Activated CD4-positive, alpha-beta memory T cell treated with anti-CD3 and anti-CD28 coated beads for 36 hours (primary cell): Measurements from ENCODE around the gene CIAPIN1. TPM values are rescaled to one million over a fixed set of nuclear protein-coding genes. Genes with fewer than 3 reads are reported as not detected.

Experiments used
- CTCF ChIA-PET: fragments of 350-600 bp; sonication (Branson Sonifier 250); formaldehyde crosslinking; loops from one replicate; lab custom pipeline; 2021; ENCODE audit warnings: antibody characterized with exemption, inconsistent platforms; lab: Charles Lee
- POLR2A ChIA-PET: fragments of 350-600 bp; sonication (Branson Sonifier 250); formaldehyde crosslinking; loops from one replicate; lab custom pipeline; 2021; ENCODE audit warnings: antibody characterized with exemption; lab: Charles Lee
- DNase-seq: peaks from one replicate; pipeline ENCODE4 v3.0.0-alpha.2; 2020
- H3K27ac Mint-ChIP-seq: one replicate; pipeline ENCODE4 v1.8.0; 2021; ENCODE audit warnings: mixed read lengths
- H3K27me3 Mint-ChIP-seq: one replicate; pipeline ENCODE4 v1.8.0; 2021; ENCODE audit warnings: mixed read lengths
- H3K36me3 Mint-ChIP-seq: one replicate; pipeline ENCODE4 v1.8.0; 2021; ENCODE audit warnings: mixed read lengths
- H3K4me1 Mint-ChIP-seq: one replicate; pipeline ENCODE4 v1.8.0; 2021; ENCODE audit warnings: low read depth, mixed read lengths
- H3K4me3 Mint-ChIP-seq: one replicate; pipeline ENCODE4 v1.8.0; 2021; ENCODE audit warnings: mild to moderate bottlenecking, mixed read lengths
- H3K9me3 Mint-ChIP-seq: one replicate; pipeline ENCODE4 v1.8.0; 2021; ENCODE audit warnings: mixed read lengths
- intact Hi-C: fragments of 100-400 bp; cut with micrococcal nuclease; formaldehyde crosslinking; loops from one replicate; pipeline ENCODE4 v1.15.1; 2023
- total RNA-seq, 2 experiments: library from RNA; stranded (reverse); gene quantifications; one replicate each; pipeline ENCODE4 v1.2.3, GENCODE V29; 2021

The CIAPIN1 gene
- total RNA-seq, 2 experiments from 2014 or later: 34.8 to 38.5 TPM

- no peaks in the 10 kb centered on the region for H3K27me3 Mint-ChIP-seq
- H3K36me3 Mint-ChIP-seq: peaks cover 14% of the 10 kb centered on the region
- H3K9me3 Mint-ChIP-seq: no peaks in the 10 kb centered on the region
- ChIA-PET POLR2A (interaction anchor here (1.3 kb wide), 1 partner anchor 10 kb away, joined by 4 read pairs; no protein-coding TSS in a partner anchor), CTCF (interaction anchor here (0.7 to 4.9 kb wide), 11 partner anchors 9 to 101 kb away, joined by 3 to 39 read pairs (median 5); partner anchors contain the start of genes CIAPIN1, COQ9 and POLR2C)
- no peak for DNase-seq
- intact Hi-C loops: loop anchor here (1.0 to 5.0 kb wide), 2 partner anchors 44 to 62 kb away; partner anchors contain the start of gene CCDC102A
- H3K27ac Mint-ChIP-seq: peak overlapping the region; percentile 66
- peaks cover 14% of the 10 kb centered on the region for H3K4me1 Mint-ChIP-seq
- no peak overlapping the region for H3K4me3 Mint-ChIP-seq
These were observed 27.8 kb upstream of the CIAPIN1 start for GRCh38 chr16:57474671-57475661.

GRCh38 chr16:57473906-57474305 lies 26.7 kb upstream of the CIAPIN1 start:
- ChIA-PET POLR2A (interaction anchor here (1.3 kb wide), 1 partner anchor 9 kb away, joined by 4 read pairs; no protein-coding TSS in a partner anchor), CTCF (interaction anchor here (4.7 to 4.9 kb wide), 2 partner anchors 12 to 46 kb away, joined by 26 to 39 read pairs; partner anchors contain the start of gene POLR2C)
- no peaks in the 10 kb centered on the region for H3K9me3 Mint-ChIP-seq
- peaks cover 14% of the 10 kb centered on the region for H3K4me1 Mint-ChIP-seq
- intact Hi-C loops: no loop called here
- H3K36me3 Mint-ChIP-seq: peaks cover 16% of the 10 kb centered on the region
- no peak for DNase-seq
- no peak overlapping the region for H3K4me3 Mint-ChIP-seq
- H3K27ac Mint-ChIP-seq: no peak overlapping the region
- no peaks in the 10 kb centered on the region for H3K27me3 Mint-ChIP-seq

- Mint-ChIP-seq H3K4me3 (no peak overlapping the region), H3K27ac (no peak overlapping the region), H3K27me3 (no peaks in the 10 kb centered on the region), H3K9me3 (no peaks in the 10 kb centered on the region), H3K4me1 (peaks cover 16% of the 10 kb centered on the region), H3K36me3 (peaks cover 22% of the 10 kb centered on the region)
- no peak for DNase-seq
- ChIA-PET CTCF (interaction anchor here (4.7 to 4.9 kb wide), 2 partner anchors 11 to 46 kb away, joined by 26 to 39 read pairs; partner anchors contain the start of gene POLR2C), POLR2A (no interaction called here)
- intact Hi-C loops: no loop called here
These were observed 26.1 kb upstream of the CIAPIN1 start for GRCh38 chr16:57473176-57473840.

GRCh38 chr16:57472665-57473060 lies 25.5 kb upstream of the CIAPIN1 start:
- POLR2A ChIA-PET: no interaction called here
- intact Hi-C loops: no loop called here

GRCh38 chr16:57471852-57472664 lies 24.9 kb upstream of the CIAPIN1 start:
- CTCF ChIA-PET: interaction anchor here (0.9 to 4.7 kb wide), 3 partner anchors 10 to 48 kb away, joined by 3 to 26 read pairs (median 8); partner anchors contain the start of gene POLR2C

More at GRCh38 chr16:57472665-57473060, 25.5 kb upstream of the CIAPIN1 start:
- H3K9me3 Mint-ChIP-seq: no peaks in the 10 kb centered on the region
- no peak for DNase-seq
- no peak overlapping the region for H3K4me3 Mint-ChIP-seq
- H3K27me3 Mint-ChIP-seq: no peaks in the 10 kb centered on the region
- CTCF ChIA-PET: interaction anchor here (4.7 to 4.9 kb wide), 2 partner anchors 11 to 47 kb away, joined by 26 to 39 read pairs; partner anchors contain the start of gene POLR2C
- no peak overlapping the region for H3K27ac Mint-ChIP-seq
- peaks cover 23% of the 10 kb centered on the region for H3K36me3 Mint-ChIP-seq
- peaks cover 17% of the 10 kb centered on the region for H3K4me1 Mint-ChIP-seq

GRCh38 chr16:57471209-57471608 lies 24.0 kb upstream of the CIAPIN1 start:
- peaks cover 16% of the 10 kb centered on the region for H3K4me1 Mint-ChIP-seq

More at GRCh38 chr16:57471852-57472664, 24.9 kb upstream of the CIAPIN1 start:
- Mint-ChIP-seq H3K4me3 (no peak overlapping the region), H3K36me3 (peaks cover 23% of the 10 kb centered on the region), H3K27me3 (no peaks in the 10 kb centered on the region), H3K27ac (peak overlapping the region; percentile 56), H3K9me3 (no peaks in the 10 kb centered on the region), H3K4me1 (peaks cover 17% of the 10 kb centered on the region)
- intact Hi-C loops: no loop called here
- DNase-seq: no peak
- POLR2A ChIA-PET: no interaction called here

GRCh38 chr16:57470711-57471110 lies 23.5 kb upstream of the CIAPIN1 start:
- DNase-seq: no peak
- no peak overlapping the region for H3K4me3 Mint-ChIP-seq
- no peaks in the 10 kb centered on the region for H3K9me3 Mint-ChIP-seq
- no peak overlapping the region for H3K27ac Mint-ChIP-seq
- CTCF ChIA-PET: interaction anchor here (0.9 to 1.6 kb wide), 2 partner anchors 8 to 49 kb away, joined by 3 to 8 read pairs; partner anchors contain the start of gene POLR2C
- H3K4me1 Mint-ChIP-seq: peaks cover 16% of the 10 kb centered on the region
- H3K36me3 Mint-ChIP-seq: peaks cover 28% of the 10 kb centered on the region
- intact Hi-C loops: no loop called here
- H3K27me3 Mint-ChIP-seq: no peaks in the 10 kb centered on the region
- POLR2A ChIA-PET: interaction anchor here (1.0 kb wide), 1 partner anchor 8 kb away, joined by 6 read pairs; the partner anchor contains the start of gene POLR2C

More at GRCh38 chr16:57471209-57471608, 24.0 kb upstream of the CIAPIN1 start:
- H3K4me3 Mint-ChIP-seq: no peak overlapping the region
- CTCF ChIA-PET: interaction anchor here (0.9 to 1.6 kb wide), 2 partner anchors 9 to 49 kb away, joined by 3 to 8 read pairs; partner anchors contain the start of gene POLR2C
- POLR2A ChIA-PET: interaction anchor here (1.0 kb wide), 1 partner anchor 9 kb away, joined by 6 read pairs; the partner anchor contains the start of gene POLR2C
- no peaks in the 10 kb centered on the region for H3K9me3 Mint-ChIP-seq
- DNase-seq: no peak
- no peaks in the 10 kb centered on the region for H3K27me3 Mint-ChIP-seq
- peaks cover 26% of the 10 kb centered on the region for H3K36me3 Mint-ChIP-seq
- no peak overlapping the region for H3K27ac Mint-ChIP-seq
- intact Hi-C loops: no loop called here

GRCh38 chr16:57469917-57470470 lies 22.8 kb upstream of the CIAPIN1 start:
- POLR2A ChIA-PET: no interaction called here

GRCh38 chr16:57469046-57469445 lies 21.9 kb upstream of the CIAPIN1 start:
- no peak for DNase-seq
- Mint-ChIP-seq H3K36me3 (peaks cover 34% of the 10 kb centered on the region), H3K27me3 (no peaks in the 10 kb centered on the region), H3K4me3 (no peak overlapping the region), H3K4me1 (peaks cover 25% of the 10 kb centered on the region), H3K27ac (no peak overlapping the region), H3K9me3 (no peaks in the 10 kb centered on the region)
- POLR2A ChIA-PET: no interaction called here
- CTCF ChIA-PET: no interaction called here
- intact Hi-C loops: no loop called here

More at GRCh38 chr16:57469917-57470470, 22.8 kb upstream of the CIAPIN1 start:
- H3K27ac Mint-ChIP-seq: no peak overlapping the region
- H3K36me3 Mint-ChIP-seq: peaks cover 29% of the 10 kb centered on the region
- H3K27me3 Mint-ChIP-seq: no peaks in the 10 kb centered on the region
- no peak for DNase-seq
- CTCF ChIA-PET: no interaction called here
- no peak overlapping the region for H3K4me3 Mint-ChIP-seq
- no peaks in the 10 kb centered on the region for H3K9me3 Mint-ChIP-seq
- peaks cover 16% of the 10 kb centered on the region for H3K4me1 Mint-ChIP-seq
- intact Hi-C loops: no loop called here

GRCh38 chr16:57468346-57468745 lies 21.2 kb upstream of the CIAPIN1 start:
- CTCF ChIA-PET: no interaction called here
- no peak overlapping the region for H3K27ac Mint-ChIP-seq
- POLR2A ChIA-PET: interaction anchor here (0.7 kb wide), 1 partner anchor 17 kb away, joined by 3 read pairs; no protein-coding TSS in a partner anchor
- H3K4me3 Mint-ChIP-seq: no peak overlapping the region
- peaks cover 32% of the 10 kb centered on the region for H3K4me1 Mint-ChIP-seq
- DNase-seq: no peak
- no peaks in the 10 kb centered on the region for H3K27me3 Mint-ChIP-seq
- H3K9me3 Mint-ChIP-seq: no peaks in the 10 kb centered on the region
- intact Hi-C loops: no loop called here
- H3K36me3 Mint-ChIP-seq: peaks cover 37% of the 10 kb centered on the region
